T-helper 2 cell treated with Interferon-gamma antibody and Interleukin-4, amounts not matched to agents 100 ng/mL and 5 ng/mL, for 36 hours (primary cell): ENCODE results near the gene SBF2. TPM values are rescaled to one million over a fixed set of nuclear protein-coding genes. Genes with fewer than 3 reads are reported as not detected.
"Not testable (repeated sequence)": the region's sequence is repeated elsewhere in the genome, so short reads cannot be mapped to it uniquely, and the experiment has no call there.

Source experiments
- intact Hi-C: fragments of 100-400 bp; cut with micrococcal nuclease; formaldehyde crosslinking; loops from one replicate; pipeline ENCODE4 v1.15.1; 2023
- total RNA-seq: library from RNA; stranded (reverse); gene quantifications from 2 replicates; pipeline ENCODE4 v1.2.3, GENCODE V29; 2022

Gene SBF2
- total RNA-seq, 1 donor from 2014 or later, result 1.8 TPM

- intact Hi-C loops, result loop anchor here (2.0 to 5.0 kb wide), 2 partner anchors 335 to 351 kb away; partner anchors contain the start of gene ADM
Measured at GRCh38 chr11:9971894-9972293, 322.1 kb downstream of the SBF2 start.

DNA sequence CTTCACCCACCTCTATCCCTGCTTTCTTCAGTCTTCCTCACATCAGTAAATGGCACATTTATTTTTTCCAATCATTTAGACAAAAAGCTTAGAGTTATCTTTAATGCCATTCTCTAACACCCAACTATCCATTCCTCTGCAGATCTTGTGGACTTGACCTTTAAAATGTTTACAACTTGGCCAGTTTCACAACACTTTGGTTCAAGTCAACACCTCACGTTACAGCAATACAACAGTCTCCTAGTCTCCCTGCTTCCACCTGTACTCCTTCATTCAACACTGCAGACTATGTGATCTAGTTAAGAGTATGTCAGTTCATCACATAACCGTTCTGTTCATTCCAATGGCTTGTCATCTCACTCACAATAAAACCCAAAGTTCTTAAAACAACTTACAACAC lies 325.0 kb downstream of the SBF2 start:
- intact Hi-C loops, result no loop called here

DNA sequence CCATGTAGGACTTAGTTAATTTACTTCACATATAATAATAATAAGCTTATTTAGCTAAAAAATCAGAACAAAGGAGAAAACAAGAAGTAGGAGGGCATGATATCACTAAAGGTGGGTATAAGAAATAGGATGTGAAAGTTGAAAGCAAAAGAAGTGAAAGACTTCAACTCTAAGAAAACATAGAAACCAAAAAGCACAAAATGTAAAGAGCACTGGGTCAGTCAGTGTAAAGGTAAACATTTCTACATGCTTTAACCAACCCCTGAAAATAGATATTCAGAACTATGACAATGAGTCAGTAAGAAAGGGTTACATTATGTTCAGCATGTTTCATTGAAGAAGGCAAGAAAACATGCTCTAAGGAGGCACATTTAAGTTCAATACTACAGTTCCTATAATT lies 331.3 kb downstream of the SBF2 start:
- intact Hi-C loops, result no loop called here

DNA sequence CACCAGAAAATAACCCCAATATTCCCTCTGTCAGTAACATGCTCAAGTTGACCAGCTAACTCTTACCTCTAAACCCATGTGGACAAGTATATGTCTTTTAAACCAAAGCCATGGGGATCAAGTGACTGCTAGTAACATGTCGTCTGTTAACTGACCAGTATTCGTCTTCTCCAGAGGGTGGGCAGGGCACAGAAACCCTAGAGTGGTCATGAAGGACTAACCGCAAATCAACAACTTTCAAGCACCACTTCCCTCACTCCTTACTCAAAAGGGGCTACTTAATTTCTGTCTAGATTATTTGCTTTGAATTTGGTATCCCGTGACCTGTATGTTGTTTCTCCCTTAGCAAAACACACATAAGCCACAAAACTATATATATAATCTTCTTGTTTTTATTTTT lies 336.9 kb downstream of the SBF2 start:
- intact Hi-C loops, result loop anchor here (5.0 kb wide), 1 partner anchor 1315 kb away; no protein-coding TSS in a partner anchor

DNA sequence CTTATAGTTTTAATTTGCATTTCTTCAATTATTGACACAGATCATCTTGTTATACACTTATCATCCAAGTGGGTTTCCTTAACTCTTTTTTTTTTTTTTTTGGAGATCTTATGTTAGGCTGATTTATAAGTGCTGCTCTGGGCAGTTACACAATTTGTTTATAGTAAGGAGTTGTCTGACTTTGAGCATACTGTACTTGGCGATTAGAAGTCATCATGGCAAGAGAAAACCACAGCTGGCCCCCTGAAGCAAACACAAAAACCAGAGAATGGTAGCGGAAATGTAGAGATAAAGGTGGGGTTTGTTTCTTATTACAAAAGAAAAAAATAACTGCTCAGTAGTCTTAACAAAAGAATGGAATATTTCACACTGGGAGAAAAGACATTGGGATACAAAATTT lies 337.5 kb downstream of the SBF2 start:
- intact Hi-C loops, result loop anchor here (5.0 kb wide), 1 partner anchor 1314 kb away; no protein-coding TSS in a partner anchor

DNA sequence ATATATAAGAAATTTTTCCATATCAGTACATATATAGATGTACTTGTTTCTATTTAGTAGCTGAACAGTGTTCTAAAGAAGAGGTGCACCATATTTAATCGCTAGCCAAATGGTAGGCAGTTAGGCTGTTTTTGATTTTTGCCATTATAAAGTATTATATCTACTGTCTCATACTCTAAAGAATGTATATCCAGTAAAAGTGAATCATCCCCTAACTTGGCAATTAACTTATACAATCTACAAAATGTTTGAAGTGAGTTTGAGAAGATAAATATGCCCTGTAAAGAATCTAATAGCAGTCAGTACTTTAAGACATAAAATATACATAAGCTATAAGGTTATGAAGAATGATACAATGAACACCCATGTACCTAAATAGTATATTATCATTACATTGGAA lies 338.6 kb downstream of the SBF2 start:
- intact Hi-C loops, result loop anchor here (5.0 kb wide), 1 partner anchor 1313 kb away; no protein-coding TSS in a partner anchor

- intact Hi-C loops, result no loop called here
Measured at GRCh38 chr11:9953994-9954626, 339.9 kb downstream of the SBF2 start.

DNA sequence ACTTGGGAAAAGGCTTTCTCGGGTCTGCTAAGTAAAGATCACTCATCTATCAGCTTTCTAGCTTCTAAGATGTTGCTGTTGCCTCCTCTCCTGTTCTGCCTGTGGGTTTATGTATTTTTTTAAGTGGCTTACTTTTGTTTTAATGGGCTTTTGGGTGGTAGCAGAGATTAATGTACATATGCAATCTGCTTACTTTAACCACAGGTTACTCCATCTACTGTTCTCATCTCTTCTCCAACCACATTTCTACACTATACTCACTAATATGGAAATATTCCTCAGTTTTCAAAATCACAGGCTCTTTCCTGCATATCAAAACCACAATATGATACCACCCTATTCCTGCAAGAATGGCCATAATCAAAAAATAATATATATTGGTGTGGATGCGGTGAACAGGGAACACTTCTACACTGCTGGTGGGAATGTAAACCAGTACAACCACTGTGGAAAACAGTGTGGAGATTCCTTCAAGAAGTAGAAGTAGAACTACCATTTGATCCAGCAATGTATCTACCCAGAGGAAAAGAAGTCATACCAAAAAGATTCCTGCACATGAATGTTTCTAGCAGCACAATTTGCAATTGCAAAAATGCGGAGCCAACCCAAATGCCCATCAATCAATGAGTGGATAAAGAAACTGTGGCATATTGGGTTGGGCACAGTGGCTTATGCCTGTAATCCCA lies 341.4 kb downstream of the SBF2 start:
- intact Hi-C loops, result no loop called here

- intact Hi-C loops, result no loop called here
Measured at GRCh38 chr11:9951807-9952206, 342.2 kb downstream of the SBF2 start.

- intact Hi-C loops, result no loop called here
Measured at GRCh38 chr11:9950462-9950861, 343.6 kb downstream of the SBF2 start.

- intact Hi-C loops, result no loop called here
Measured at GRCh38 chr11:9947231-9947864, 346.7 kb downstream of the SBF2 start.

GRCh38 chr11:9945680-9946079 lies 348.3 kb downstream of the SBF2 start:
- intact Hi-C loops, result not testable (repeated sequence)

DNA sequence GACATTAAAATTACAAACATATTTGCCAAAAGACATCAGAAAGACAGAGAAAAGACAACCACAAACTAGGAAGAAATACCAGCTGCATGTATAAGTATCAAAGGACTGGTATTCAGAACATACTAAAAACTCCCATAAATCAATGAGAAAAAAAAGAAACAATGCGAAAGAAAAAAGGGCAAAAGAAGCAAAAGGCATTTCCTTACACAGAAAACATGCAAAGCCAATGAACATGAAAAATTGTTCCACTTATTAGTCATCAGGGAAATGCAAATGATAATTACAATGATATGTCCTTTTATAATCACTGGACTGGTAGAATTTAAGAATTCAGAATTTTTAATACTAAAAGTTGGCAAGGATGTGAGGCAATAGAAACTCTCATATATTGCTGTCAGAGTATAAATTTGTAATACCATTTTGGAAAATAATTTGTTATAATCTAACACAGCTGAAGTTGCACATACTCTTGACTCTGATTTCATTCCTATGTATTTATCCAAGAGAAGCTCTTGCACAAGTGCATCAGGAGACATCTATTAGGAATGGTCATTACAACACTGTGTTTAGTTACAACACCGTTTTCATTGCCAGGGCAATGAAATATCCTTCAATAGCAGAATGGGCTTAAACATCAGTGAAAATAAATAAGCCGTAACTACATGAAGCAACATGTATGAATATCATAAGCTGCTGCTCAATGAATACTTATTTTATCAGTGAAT lies 350.5 kb downstream of the SBF2 start:
- intact Hi-C loops, result no loop called here

DNA sequence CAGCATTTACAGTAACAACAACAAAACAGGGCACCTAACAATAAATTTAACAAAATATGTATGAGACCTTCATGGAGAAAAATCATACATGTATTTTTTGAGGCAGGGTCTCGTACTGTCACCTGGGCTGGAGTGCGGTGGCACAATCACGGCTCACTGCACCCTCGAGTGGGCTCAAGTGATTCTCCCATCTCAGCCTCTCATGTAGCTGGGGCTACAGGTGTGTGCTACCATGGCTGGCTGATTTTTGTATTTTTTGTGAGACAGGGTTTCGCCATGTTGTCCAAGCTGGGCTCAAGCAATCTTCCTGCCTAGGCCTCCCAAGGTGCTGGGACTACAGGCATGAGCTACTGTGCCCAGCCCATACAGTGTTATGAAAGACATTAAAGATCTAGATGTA lies 352.0 kb downstream of the SBF2 start:
- intact Hi-C loops, result no loop called here

DNA sequence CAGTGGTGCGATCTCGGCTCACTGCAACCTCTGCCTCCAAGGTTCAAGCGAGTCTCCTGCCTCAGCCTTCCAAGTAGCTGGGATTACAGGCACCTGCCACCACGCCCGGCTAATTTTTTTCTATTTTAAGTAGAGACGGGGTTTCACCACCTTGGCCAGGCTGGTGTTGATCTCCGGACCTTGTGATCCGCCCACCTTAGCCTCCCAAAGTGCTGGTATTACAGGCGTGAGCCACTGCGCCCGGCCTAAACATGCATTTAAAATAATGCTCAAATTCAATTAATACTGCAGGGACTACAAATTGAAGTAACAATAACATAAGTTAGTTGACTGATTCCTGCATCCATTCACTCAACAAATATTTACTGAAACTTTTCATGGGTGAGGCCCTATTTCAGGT lies 354.9 kb downstream of the SBF2 start:
- intact Hi-C loops, result not testable (repeated sequence)

GRCh38 chr11:9936754-9937153 lies 357.3 kb downstream of the SBF2 start:
- intact Hi-C loops, result no loop called here

GRCh38 chr11:9932843-9933242 lies 361.2 kb downstream of the SBF2 start:
- intact Hi-C loops, result not testable (repeated sequence)

DNA sequence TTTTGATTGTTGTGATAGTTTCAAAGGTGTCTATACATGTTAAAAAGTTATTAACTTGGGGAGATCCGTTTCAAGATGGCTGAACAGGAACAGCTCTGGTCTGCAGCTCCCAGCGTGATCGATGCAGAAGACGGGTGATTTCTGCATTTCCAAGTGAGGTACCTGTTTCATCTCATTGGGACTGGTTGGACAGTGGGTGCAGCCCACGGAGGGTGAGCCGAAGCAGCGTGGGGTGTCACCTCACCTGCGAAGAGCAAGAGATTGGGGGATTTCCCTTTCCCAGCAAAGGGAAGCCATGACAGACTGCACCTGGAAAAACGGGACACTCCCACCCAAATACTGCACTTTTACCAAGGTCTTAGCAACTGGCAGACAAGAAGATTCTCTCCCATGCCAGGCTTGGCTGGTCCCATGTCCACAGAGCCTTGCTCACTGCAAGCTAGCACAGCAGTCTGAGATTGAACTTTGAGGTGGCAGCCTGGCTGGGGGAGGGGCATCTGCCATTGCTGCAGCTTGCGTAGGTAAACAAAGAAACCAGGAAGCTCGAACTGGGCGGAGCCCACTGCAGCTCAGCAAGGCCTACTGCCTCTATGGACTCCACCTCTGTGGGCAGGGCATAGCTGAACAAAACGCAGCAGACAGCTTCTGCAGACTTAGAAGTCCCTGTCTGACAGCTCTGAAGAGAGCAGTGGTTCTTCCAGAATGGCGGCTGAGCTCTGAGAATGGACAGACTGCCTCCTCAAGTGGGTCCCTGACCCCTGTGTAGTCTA lies 363.3 kb downstream of the SBF2 start:
- intact Hi-C loops, result not testable (repeated sequence)

GRCh38 chr11:9927670-9928069 lies 366.3 kb downstream of the SBF2 start:
- intact Hi-C loops, result no loop called here

GRCh38 chr11:9923280-9923679 lies 370.7 kb downstream of the SBF2 start:
- intact Hi-C loops, result no loop called here

DNA sequence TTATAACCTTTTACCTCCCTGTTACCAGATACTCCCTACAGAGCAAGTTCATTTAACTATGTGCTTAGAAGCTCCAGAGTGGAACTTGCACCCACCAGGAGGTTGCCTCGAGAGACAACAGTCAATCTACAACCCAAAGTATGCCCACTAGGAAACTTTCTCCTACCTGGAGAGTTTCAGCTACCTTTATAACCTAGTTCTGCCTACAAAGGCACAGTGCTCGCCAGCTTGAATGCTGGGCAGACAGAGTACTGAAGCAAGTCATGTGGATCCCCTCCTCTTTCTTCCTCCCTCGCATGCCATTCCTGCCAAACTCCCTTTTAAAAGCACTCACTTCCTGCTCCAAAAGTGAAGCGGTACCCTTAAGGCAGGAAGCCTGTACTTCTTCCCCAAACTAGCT lies 371.2 kb downstream of the SBF2 start:
- intact Hi-C loops, result no loop called here
